Fibroblast of villous mesenchyme (primary cell): ENCODE data around the gene NELL1. TPM values are rescaled to one million over a fixed set of nuclear protein-coding genes. Genes with fewer than 3 reads are reported as not detected.

Experiments
- DNase-seq: peaks from one replicate; pipeline ENCODE4 v3.0.0-alpha.2; 2010; ENCODE audit warnings: low read depth
- H3K4me3 ChIP-seq: 2 replicates; pipeline ENCODE4 v1.5.1; 2011; ENCODE audit warnings: low read depth, mild to moderate bottlenecking, low read length
- total RNA-seq: library from RNA; depleted of rRNA; stranded (reverse); fragments of >200 nt; gene quantifications from 2 replicates; pipeline ENCODE4 v1.2.3, GENCODE V29; 2012
- TF ChIP-seq, protein P1 (sequence below): IDR thresholded peaks from 2 replicates; pipeline ENCODE4 v1.5.1; 2012; ENCODE audit warnings: low read depth, mild to moderate bottlenecking, low read length; ENCODE audit not compliant: insufficient read depth

The NELL1 gene
- total RNA-seq, 1 donor, result not detected

DNA sequence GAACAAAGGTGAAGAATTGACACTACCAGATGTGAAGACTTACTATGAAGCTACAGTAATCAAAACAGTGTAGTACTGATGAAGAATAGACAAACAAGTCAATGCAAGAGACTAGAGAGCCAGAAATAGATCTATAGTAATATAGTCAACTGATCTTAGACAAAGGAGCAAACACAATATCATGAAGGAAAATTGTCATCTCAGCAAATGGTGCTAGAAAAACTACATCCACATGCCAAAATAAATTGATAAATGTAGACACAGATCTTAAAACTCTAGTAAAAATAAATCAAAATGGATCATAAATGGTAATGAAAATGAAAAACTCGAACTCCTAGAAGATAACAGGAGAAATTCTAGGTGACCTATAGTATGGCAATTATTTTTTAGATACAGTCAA lies 609.5 kb downstream of the NELL1 start:
- H3K4me3 ChIP-seq, result no peak overlapping the region
- DNase-seq, result no peak
- TF ChIP-seq, protein P1, sequence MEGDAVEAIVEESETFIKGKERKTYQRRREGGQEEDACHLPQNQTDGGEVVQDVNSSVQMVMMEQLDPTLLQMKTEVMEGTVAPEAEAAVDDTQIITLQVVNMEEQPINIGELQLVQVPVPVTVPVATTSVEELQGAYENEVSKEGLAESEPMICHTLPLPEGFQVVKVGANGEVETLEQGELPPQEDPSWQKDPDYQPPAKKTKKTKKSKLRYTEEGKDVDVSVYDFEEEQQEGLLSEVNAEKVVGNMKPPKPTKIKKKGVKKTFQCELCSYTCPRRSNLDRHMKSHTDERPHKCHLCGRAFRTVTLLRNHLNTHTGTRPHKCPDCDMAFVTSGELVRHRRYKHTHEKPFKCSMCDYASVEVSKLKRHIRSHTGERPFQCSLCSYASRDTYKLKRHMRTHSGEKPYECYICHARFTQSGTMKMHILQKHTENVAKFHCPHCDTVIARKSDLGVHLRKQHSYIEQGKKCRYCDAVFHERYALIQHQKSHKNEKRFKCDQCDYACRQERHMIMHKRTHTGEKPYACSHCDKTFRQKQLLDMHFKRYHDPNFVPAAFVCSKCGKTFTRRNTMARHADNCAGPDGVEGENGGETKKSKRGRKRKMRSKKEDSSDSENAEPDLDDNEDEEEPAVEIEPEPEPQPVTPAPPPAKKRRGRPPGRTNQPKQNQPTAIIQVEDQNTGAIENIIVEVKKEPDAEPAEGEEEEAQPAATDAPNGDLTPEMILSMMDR, result no peak

DNA sequence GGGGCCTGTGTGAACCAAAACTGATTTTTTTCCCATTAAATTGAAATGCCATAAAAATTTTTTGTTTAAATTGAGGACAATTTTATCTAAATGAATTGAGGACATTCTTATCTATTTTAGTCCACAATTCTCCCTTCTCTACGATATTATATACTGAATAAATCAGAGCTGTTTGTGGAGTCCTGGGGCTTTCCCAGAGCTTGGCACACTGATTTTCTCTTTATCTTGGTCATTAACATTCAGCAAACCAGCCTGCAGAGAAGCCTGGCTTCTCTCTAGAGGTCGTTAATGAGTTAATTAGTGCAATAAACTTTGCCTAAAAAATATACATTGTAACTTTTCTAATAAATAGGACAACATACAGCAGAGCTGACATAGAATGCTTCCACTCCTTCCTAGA lies 615.7 kb downstream of the NELL1 start:
- H3K4me3 ChIP-seq, result no peak overlapping the region
- DNase-seq, result no peak
- TF ChIP-seq, protein P1, result no peak

DNA sequence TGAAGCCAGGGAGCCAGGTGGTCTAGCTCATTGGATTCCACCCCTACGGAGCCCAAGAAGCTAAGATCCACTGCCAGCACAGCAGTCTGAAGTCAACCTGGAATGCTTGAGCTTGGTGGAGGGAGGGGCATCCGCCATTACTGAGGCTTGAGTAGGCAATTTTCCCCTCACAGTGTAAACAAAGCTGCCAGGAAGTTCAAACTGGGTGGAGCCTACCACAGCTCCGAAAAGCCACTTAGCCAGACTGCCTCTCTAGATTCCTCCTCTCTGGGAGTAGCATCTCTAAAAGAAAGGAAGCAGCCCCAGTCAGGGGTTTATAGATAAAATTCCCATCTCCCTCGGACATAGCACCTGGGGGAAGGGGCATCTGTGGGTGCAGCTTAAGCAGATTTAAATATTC lies 620.3 kb downstream of the NELL1 start:
- TF ChIP-seq, protein P1, result no peak
- no peak for DNase-seq
- H3K4me3 ChIP-seq, result no peak overlapping the region

DNA sequence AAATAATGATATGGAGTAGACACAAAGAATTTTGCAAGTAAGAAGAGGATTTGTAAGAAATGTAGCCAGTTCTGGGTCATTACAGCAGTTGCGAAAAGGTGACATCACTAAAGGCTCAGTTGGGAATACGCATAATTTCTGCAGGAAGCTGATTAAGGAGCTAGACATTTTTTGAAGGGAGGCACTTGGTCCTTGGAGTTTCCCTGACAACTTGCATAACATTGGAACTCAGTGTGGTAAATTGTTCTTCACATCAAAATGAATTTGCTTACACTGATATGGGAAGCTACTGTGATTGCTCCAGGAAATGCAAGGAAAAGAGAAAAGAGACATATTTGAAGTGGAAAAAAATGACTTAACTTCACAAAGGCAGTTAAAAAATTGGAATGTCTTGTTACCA lies 626.1 kb downstream of the NELL1 start:
- DNase-seq, result no peak
- TF ChIP-seq, protein P1, result no peak
- H3K4me3 ChIP-seq, result no peak overlapping the region

DNA sequence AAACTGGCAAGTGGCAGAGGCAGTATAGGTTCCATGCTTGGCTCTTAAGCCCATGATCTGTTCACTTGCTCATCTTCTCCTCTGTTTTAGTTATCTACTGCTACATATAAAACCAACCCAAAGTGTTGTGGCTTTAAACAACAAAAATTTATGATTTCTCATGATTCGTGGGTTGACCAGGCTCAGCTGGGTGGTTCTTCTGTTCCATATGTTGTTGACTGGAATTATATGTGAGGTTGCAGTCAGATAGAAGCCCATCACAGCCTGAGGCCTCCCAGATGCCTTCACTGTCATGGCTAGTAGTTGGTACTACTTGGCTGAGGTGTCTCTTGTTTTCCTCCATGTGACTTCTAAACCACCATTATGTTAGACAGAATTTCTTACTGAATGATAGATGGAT lies 632.6 kb downstream of the NELL1 start:
- TF ChIP-seq, protein P1, result no peak
- DNase-seq, result no peak
- no peak overlapping the region for H3K4me3 ChIP-seq

DNA sequence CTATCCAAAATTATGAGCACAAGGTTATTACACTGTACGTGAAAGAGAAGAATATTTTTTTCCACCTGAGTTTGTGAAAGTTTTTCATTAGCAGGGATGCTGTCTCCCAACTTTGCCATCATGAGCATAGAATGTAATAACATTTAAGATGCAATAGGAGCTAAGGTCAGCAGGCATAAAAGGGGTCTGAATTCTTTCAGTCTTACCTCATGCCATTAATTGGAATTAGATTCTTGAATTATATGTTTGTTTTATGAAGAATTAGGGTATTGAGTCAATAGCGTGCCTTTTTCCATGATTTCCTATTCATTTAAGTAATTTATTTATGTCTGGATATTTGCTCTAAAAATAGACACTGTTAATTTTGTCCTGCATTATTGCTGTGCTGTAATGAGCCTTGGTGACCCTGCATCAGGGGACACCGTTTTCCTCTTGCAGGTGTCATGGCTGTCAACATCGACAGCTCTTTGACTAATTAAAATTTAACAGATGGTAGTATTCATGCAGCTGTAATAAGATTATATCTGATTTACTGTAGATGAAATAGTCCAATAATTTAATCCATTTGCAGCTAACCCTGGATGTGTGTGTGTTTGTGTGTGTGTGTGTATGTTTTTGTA lies 637.5 kb downstream of the NELL1 start:
- H3K4me3 ChIP-seq, result no peak overlapping the region
- DNase-seq, result no peak
- TF ChIP-seq, protein P1, result no peak

DNA sequence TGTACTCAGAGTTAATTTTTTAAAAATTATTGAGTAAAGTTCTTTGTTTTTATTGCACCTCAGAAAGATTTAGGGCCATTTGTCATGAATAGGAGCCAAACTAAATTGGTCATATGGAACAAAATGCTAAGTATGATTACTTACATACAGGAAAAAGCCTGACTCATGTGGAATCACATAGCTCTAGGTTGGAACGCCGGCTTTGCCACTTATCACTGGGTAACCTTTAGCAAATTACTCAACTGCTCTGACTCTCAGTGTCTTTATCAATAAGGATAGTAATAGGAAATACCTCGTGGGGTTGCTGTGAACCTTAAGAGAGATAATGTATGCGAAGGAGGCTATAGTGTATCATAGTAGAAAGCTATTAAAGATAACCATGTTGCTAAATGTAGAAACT lies 638.5 kb downstream of the NELL1 start:
- no peak for DNase-seq
- H3K4me3 ChIP-seq, result no peak overlapping the region
- TF ChIP-seq, protein P1, result no peak
